ENCODE results near the gene NEDD1.

The NEDD1 gene, protein sequence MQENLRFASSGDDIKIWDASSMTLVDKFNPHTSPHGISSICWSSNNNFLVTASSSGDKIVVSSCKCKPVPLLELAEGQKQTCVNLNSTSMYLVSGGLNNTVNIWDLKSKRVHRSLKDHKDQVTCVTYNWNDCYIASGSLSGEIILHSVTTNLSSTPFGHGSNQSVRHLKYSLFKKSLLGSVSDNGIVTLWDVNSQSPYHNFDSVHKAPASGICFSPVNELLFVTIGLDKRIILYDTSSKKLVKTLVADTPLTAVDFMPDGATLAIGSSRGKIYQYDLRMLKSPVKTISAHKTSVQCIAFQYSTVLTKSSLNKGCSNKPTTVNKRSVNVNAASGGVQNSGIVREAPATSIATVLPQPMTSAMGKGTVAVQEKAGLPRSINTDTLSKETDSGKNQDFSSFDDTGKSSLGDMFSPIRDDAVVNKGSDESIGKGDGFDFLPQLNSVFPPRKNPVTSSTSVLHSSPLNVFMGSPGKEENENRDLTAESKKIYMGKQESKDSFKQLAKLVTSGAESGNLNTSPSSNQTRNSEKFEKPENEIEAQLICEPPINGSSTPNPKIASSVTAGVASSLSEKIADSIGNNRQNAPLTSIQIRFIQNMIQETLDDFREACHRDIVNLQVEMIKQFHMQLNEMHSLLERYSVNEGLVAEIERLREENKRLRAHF

DNA sequence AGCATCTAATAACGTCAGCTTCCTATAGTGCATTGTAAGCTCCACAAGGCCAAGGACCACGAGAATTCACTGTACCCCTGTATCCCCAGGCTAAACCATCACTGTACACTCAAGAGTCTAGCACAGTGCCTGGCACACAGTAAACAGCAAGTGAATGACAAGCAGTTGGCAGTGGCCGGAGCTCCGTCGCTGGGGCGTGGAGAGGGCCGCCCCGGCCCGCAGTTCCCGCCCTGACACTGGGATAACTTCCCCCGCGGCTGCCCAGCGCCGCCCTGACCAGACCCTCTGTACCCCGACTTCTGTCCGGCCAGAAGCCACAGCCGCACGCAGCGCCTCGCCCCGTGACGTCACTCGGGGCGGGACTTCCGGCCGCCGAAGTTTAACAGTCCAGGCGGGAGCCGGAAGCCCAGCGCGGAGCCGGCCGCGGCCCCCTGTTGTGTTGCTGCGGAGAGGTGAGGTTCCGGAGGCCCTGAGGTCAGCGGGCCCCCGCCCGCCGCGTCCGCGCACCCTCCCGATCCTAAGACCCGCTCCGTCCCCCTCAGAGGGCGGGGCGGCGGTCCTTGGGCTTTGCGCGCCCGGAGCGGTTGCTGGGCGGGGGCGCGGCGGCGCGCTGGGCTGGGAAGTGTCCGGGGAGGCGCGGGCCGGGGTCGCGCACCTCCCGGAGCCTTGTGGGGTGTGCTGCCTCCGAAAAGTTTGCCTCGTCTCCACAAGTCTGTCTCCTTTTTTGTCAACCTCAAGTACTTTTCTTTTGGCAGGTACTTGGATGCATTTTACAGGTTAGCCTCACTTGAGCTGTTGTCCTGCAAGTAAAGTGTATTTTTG, at the start of gene NEDD1:
NEDD1 (plus strand) TSS at position 409 of the 822 bp plus-strand sequence. CDS start 2,503 bp downstream, outside the sequence.
- peak; percentile 89 to 95 (median 93) for DNase-seq

DNA sequence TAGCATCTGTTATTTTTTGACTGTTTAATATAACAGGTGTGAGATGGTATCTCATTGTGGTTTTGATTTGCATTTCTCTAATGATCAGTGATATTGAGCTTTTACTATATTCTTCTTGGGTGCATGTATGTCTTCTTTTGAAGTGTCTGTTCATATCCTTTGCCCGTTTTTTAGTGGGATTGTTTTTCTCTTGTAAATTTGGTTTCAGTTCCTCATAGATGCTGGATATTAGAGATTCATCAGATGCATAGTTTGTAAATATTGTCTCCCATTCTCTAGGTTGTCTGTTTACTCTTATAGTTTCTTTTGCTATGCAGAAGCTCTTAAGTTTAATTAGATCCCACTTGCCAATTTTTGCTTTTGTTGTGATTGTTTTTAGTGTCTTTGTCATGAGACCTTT, 48.9 kb upstream of the NEDD1 start:
- DNase-seq, result no peak

DNA sequence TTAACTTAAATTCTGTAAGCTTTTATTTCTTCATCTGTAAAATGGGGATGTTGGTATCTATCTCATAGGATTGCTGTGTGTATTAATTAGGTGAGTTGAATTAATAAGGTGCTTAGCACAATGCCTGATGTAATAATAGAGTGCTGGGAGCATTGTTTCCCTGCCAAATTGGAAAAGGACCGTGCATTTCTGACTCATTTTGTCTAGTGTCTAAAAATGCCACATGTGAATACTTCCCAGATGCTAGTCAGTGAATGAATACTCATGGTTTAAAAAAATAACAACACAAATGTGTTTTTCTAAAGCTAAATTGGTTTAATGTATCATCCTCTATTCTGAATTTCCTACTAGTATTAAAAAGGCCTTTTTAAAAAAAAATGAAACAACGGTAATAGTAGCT, 45.4 kb upstream of the NEDD1 start:
- DNase-seq, result no peak

DNA sequence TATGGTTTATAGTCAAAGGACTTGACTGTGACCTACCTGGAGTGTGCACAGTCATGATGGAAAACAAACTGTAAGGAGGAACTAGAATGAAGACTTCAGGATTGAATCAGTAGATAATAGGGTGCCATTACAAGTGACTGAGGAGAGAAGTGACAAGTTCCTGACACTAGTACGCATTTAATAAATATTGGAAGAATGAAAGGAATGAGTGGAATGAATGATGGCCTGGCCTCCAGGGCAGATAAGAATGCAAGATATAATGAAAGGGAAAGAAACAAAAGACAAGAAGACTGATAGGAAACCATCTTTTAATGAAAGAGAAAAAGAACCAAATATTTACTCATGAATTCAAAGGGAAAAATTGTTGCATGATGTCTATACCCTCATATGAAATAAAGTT, 44.7 kb upstream of the NEDD1 start:
- no peak for DNase-seq

DNA sequence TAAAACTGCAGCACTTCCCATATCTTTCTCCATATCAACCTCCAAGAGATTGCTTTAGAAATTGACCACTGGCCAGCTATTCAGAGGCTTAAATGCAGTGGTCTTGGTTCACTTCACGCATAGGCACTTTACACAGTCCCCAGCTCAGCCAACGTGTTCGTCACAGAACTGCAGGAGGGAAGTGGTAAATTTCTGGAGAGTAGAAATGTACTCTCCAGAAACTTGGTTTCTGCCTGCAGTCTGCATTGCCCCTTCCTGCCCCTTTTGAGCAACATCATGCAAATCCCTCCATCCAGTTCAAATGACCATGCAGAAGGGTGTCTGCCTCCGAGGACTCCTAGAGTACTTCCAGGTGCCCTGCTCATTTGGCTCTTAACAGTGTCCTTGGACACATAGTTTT, 42.7 kb upstream of the NEDD1 start:
- DNase-seq, result no peak

DNA sequence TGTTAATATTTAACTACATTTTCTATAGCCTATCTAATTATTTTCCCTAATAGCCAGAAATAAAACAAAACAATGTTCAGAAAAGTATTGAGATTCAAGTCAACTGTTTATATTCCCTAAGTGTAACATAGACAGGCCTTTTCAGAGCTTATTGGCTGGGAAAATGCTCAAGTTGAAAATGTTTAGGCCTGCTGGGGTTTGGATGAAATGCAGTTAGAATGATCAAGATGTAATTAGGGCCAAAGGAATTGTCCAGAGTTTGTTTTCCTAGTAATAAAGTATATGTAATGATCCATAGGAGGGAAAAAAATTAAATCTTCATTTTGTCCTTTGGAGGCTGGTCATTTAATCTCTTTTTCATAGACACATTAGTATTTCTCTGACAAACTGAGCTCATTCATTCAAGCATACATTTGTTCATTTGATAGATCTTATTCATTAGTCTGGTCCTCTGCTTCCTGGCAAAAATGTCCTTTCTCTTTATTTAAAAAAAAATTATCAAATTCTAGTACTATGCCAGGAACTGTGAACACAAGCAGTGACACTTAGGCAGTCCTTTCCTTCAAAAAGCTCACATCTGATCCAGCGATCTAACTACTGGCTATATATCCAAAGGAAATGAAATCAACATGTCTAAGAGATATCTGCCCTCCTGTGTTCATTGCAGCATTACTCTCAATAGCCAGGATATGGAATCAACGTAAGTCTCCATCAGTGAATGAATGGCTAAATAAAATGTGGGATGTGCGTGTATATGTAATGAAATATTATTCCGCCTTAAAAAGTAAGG, 40.1 kb upstream of the NEDD1 start:
- no peak for DNase-seq

DNA sequence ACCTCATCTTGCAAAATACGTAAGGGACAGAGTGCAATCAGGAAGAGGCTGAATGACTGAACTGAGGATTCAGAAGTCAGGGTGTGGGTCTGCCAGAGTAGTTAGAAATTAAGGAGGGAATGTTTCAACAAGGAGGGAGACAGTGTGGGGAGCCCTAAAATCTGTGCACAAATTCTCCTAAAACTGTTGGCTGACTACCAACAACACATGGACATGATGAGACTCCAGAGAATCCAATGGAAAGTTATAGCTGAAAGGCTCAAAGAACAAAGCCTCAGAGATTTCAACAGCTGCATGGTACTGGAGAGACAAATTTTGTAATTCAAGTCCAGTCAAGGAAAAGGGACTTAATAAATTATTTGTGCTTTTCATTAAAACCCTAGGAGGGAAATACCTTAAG, 36.1 kb upstream of the NEDD1 start:
- no peak for DNase-seq

DNA sequence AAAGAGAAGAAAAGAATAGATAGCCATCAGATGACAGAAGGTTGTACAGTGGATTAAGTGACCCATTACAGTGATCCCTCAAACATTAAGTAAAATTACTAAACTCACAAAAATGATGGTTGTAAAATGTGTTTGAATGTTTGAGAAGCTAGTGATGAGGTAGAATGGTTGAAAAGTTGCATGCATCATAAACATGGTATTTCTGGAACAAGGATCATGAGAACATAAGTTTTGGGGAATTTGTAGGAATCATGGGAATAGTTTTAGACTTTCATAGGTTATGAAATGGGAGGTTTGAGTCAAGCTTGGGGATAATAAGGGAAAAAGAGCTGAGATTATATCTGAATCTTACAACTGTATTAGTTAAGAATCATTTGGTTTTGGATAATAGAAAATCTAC, 34.1 kb upstream of the NEDD1 start:
- DNase-seq, result no peak

DNA sequence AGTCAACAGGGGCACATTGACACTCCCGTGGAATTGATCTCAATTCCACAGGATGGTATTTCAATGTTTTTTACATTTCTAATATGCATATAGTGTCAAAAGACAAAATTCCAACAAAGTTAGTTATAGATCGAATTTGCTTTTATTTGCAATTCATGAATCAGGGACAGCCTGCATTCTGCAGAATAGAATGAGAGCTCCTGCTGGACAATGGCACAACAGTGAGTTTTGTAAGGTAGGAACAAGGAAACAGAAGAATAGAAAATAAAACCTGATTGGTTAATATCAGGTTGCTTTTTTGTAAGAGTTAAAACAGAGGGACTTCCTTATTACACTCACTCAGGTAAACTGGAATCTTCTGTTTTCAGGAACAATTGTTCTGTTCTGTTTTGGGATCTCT, 32.8 kb upstream of the NEDD1 start:
- no peak for DNase-seq

DNA sequence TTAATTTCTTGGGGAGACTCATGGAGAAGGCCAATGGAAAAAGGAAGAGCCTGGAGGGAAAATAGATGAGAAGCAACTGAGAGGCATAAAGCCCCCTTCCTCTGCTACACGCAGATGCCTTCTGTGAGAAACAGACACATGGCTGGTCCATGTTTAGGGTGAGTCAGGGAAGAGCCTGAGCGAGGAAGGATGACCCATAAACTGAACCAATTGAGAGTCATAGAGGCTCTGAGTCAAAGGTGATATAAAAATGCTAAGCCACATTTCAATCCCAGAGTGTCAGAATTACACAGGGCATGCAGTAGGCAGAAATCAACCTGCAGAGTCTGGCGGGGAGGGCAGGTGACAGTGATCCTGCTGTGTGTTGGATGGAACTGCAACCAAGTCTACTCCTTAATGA, 30.1 kb upstream of the NEDD1 start:
- no peak for DNase-seq

DNA sequence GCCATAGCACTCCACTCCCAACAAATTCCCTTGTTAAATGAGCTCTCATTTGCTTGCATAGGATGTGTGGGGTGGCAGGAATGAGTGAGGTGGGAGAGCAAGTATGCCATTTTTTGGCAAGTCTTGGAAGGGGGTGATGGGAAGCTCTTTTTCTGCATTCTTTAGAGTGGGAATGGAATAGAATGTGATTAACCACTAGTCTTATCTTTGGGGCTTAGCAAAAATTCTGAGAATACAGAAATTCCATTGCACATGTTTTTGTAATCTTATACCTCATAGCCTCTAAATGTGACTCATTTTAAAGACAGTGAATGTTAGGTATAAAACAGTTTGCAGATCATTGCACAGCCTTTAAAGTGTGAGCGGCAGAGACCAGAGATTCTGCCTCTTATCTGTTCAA, 28.4 kb upstream of the NEDD1 start:
- DNase-seq, result no peak

DNA sequence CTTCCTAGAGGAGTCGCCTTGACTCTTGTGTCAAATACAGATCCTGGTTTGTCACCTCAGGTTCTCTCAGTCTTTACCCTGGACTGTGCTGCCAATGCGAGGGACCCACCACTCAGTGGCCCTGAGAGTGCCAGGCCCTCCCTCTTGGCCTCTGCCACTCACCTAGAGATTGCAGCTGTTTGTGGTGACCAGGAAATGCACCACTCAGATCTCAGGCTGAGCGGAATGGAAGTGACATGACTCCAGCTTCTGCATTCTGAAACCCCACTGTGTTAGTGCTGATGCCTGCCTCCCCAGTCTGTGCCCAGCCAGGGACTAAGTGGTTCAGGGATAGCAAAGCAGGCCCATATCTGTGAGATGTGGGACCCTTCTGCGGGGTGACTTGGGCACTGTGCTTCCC, 27.8 kb upstream of the NEDD1 start:
- no peak for DNase-seq

DNA sequence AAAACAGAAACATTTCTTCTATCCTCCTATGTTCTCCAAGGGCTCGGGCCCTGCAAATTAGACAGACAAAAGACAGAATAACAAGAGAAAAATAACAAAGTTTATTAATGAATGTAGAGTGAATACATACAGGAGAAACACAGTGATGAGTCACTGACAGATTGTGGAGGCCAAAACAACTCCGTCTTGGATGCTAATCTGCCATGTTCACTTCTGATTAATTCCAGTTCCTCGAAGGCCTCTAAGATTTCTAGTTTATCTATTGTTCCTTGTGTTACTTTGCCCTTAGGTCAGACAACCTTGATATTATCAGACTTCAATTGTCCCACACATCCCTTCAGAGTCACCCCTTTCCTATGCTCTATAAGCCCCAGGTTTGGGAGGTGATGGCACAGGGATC, 26.8 kb upstream of the NEDD1 start:
- no peak for DNase-seq

DNA sequence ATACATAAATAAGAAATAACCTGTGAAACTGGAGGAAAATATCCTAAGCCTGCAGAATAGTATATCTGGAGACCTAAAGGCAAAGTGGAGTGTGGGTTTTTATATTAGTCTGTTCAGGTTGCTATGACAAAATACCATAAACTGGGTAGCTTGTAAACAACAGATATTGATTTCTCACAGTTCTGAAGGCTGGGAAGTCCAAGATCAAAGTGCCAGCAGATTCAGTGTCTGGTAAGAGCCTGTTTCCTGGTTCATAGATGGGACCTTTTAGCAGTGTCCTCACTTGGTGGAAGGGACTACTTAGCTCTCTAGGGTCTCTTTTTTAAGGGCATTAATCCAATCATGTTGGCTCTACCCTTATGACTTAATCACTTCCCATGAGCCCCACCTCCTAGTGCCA, 25.4 kb upstream of the NEDD1 start:
- no peak for DNase-seq

DNA sequence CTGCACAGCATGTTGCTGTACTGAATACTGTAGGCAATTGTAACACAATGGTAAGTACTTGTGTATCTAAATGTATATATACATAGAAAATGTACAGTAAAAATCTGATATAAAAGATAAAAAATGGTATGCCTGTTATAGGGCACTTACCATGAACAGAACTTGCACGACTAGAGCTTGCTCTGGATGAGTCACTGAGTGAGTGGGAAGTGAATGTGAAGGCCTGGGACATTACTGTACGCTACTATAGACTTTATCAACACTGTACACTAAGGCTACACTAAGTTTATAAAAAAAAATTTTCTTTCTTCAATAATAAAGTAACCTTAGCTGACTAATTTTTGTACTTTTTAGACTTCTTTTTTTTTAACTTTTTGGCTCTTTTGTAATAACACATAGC, 24.2 kb upstream of the NEDD1 start:
- DNase-seq, result peak; percentile 9 to 37 (median 28)

DNA sequence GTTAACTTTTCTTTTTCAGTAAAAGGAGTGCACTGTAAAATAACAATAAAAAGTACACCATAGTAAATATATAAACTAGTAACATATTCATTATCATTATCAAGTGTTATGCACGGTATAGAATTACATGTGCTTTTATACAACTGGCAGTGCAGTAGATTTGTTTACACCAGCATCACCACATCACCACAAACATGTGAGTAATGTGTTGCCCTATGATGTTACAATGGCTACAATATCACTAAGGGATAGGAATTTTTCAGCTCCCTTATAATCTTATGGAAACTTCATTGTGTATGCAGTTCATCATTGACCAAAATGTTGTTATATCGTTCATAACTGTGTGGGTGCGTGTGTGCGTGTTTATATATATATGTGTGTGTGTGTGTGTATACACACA, 23.5 kb upstream of the NEDD1 start:
- DNase-seq, result no peak

DNA sequence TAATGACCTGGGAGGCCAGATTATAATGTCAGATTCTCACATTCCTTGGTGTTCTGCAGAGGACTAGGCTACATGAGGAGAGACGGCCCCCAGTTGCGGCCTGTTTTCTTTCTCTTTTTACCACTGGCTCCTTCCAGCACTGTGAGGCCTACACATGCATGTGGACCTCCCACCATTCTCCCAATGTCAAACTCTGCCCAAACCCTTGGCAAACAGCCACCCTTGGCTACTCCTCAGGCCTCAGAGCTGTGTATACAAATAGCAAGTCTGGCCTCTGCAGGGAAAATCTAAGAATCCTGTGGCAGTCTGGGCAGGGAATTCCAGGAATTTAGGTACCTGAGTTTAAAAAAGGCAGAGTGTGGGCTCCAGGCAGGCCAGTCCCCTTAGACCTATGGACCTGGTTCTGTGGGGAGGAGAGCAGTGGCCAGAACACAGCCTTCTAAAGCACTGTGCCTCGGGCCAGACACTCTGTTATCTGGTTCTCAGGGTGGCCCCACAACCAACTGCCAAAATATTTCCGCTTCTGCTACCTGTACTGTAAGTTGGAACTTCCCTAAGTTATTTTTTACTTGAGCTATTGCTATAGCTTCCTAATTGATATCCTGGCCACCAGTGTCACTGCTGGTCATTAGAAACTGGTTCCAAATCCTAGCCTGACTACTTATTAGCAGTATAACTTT, 19.9 kb upstream of the NEDD1 start:
- no peak for DNase-seq

DNA sequence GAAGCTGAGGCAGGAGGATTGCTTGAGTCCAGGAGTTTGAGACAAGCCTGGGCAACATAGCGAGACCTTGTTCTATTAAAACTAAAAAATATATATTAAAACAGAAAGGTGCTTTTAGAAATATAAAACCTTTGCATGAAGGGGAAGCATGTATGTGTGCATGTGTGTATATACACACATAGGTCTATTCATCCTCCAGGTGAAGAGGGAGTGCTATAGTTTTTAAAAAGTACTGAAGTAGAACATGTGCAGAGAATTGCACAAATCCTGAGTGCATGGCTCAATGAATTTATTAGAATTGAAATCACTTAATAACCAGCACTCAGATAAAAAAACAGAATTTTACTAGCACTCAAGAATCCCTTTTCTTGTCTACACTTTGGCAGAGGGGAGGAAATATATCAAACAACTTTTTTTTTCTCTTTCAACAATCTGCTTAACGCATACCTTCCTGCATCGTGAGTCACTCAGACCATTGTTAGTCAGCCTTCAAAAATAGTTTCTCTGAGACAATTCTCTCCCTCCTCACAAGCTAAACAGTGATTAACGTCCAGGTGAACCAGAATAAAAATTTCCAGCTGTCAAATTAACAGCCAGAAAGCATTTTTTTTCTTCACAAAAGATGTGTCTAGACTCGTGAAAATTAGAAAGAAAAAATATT, 17.7 kb upstream of the NEDD1 start:
- no peak for DNase-seq

DNA sequence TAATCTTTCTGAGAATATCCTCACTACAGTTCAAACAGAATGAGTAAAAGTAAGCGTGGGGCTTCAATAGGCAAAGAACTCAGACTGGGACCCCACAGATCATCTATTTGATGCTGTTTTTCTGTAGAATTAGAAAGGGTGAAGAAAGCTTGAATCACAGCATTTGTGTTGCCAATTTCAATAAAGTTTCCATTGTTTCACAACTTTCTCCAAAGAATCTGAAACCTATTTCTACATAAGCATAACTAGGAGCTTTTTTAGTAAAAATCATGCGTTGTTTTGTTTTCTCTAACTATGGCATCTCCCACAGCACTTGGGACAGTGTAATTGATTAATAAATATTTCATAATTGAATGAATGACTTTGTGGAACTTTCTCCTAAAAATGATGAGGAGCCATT, 16.7 kb upstream of the NEDD1 start:
- peak in 2 of 3 donors; percentile 15 to 24 for DNase-seq

DNA sequence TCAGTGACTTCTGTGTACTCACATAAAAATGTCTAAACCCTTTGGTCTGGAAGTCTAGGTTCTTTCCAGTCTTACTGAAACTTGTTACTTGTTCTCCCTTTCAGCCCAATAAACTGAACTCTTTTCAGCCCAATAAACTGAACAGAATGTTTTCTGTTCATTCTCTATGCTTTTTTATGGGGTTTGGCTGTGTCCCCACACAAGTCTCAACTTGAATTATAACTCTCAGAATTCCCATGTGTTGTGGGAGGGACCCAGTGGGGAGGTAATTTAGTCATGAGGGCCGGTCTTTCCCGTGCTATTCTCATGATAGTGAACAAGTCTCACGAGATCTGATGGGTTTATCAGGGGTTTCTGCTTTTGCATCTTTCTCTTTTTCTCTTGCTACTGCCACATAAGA, 15.0 kb upstream of the NEDD1 start:
- peak in 2 of 3 donors; percentile 4 to 6 for DNase-seq

DNA sequence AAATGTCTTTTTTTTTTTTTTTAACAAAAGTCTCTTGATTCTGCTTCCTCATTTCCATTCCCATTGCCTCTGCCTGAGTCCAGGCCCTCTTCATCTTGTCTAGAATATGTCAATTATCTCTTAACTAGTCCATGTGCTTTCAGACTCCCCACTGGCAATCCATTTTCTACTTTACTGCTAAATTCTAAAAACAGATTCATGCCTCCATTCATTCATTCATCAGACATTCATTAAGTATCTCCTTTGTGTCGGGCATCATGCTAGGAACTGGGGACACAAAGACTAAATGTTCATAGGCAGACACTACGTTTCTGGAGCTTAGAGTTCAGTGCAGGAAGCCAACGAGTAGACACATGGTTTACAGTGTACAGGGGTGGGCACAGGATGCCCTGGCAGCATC, 9.6 kb upstream of the NEDD1 start:
- DNase-seq, result no peak

DNA sequence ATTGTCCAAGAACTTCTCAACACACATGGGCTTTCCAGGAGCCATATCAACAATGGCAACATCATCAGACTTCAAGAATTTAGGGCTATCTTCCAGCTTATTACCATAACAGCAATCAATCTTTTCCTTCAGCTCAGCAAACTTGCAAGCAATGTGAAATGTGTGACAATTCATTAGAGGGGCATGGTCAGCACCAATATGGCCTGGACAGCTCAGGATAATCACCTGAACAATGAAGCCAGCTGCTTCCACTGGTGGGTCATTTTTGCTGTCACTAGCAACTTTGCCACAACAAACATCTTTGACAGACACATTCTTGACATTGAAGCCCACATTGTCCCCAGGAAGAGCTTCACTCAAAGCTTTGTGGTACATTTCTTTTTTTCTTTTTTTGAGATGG, 5.9 kb upstream of the NEDD1 start:
- DNase-seq, result no peak

Data from suppressor macrophage treated with lipopolysaccharide for 1 hour (primary cell).